Sciatic nerve (tissue), 2 donors: Measurements from ENCODE around the gene BARX2. TPM values are rescaled to one million over a fixed set of nuclear protein-coding genes. Genes with fewer than 3 reads are reported as not detected.

ENCODE experiments used
- ATAC-seq: fragments of 200-7000 bp; cut with Tn5 transposase; one replicate; pipeline ENCODE4 v1.9.1; 2020; ENCODE audit warnings: mild to moderate bottlenecking, moderate library complexity
- DNase-seq: peaks from one replicate; pipeline ENCODE4 v3.0.0-alpha.2; 2020; ENCODE audit warnings: low spot score
- intact Hi-C: fragments of 100-400 bp; cut with DNase I; formaldehyde crosslinking; loops from one replicate; pipeline ENCODE4 v1.14.2; 2022
- total RNA-seq: library from RNA; stranded (reverse); fragmentation: NEBNext Ultra II Directional; extraction: Animal tissue kit (Norgen Biotek cat#: 25700); gene quantifications from one replicate; pipeline ENCODE4 v1.2.1, GENCODE V29; 2021
- donor health status: DM: no; HTN: no; CAD: no.
- donor health status: DM: no; HTN: no; CAD: no.

BARX2 gene
- total RNA-seq, 1 donor from 2014 or later = not detected

GRCh38 chr11:129372609-129373488 is 2.8 kb upstream of the BARX2 start:
- intact Hi-C loops = no loop called here
- ATAC-seq = no peak
- no peak for DNase-seq

GRCh38 chr11:129373489-129373953 is 2.1 kb upstream of the BARX2 start:
- ATAC-seq (no peak), DNase-seq (no peak)
- intact Hi-C loops = no loop called here

- ATAC-seq = no peak
- intact Hi-C loops = no loop called here
- DNase-seq = no peak
Observed at GRCh38 chr11:129374081-129374992, 1.3 kb upstream of the BARX2 start.

- intact Hi-C loops = no loop called here
- ATAC-seq (no peak), DNase-seq (no peak)
Observed at GRCh38 chr11:129374993-129375750, 476 bp upstream of the BARX2 start.

GRCh38 chr11:129376658-129377341 is 1.2 kb downstream of the BARX2 start:
- intact Hi-C loops = no loop called here
- no peak for DNase-seq
- no peak for ATAC-seq

- no peak for ATAC-seq
- intact Hi-C loops = no loop called here
Observed at GRCh38 chr11:129377739-129378138, 2.1 kb downstream of the BARX2 start.

GRCh38 chr11:129380413-129380812 is 4.8 kb downstream of the BARX2 start:
- intact Hi-C loops = no loop called here
- no peak for DNase-seq

More at GRCh38 chr11:129377739-129378138, 2.1 kb downstream of the BARX2 start:
- no peak for DNase-seq

GRCh38 chr11:129382583-129382982 is 6.9 kb downstream of the BARX2 start:
- ATAC-seq = no peak
- DNase-seq = no peak
- intact Hi-C loops = no loop called here

More at GRCh38 chr11:129380413-129380812, 4.8 kb downstream of the BARX2 start:
- no peak for ATAC-seq

GRCh38 chr11:129383060-129383459 is 7.4 kb downstream of the BARX2 start:
- no peak for ATAC-seq
- intact Hi-C loops = no loop called here
- no peak for DNase-seq

GRCh38 chr11:129383502-129383901 is 7.9 kb downstream of the BARX2 start:
- DNase-seq (no peak), ATAC-seq (no peak)
- intact Hi-C loops = no loop called here

- intact Hi-C loops = no loop called here
- no peak for ATAC-seq
- no peak for DNase-seq
Observed at GRCh38 chr11:129384415-129384814, 8.8 kb downstream of the BARX2 start.

- no peak for DNase-seq
- intact Hi-C loops = no loop called here
- ATAC-seq = no peak
Observed at GRCh38 chr11:129385801-129386200, 10.2 kb downstream of the BARX2 start.

GRCh38 chr11:129386795-129387397 is 11.2 kb downstream of the BARX2 start:
- intact Hi-C loops = no loop called here
- DNase-seq = no peak

GRCh38 chr11:129387434-129387833 is 11.8 kb downstream of the BARX2 start:
- intact Hi-C loops = no loop called here
- ATAC-seq = no peak
- DNase-seq = no peak

More at GRCh38 chr11:129386795-129387397, 11.2 kb downstream of the BARX2 start:
- no peak for ATAC-seq

GRCh38 chr11:129388824-129389223 is 13.2 kb downstream of the BARX2 start:
- intact Hi-C loops = no loop called here
- no peak for DNase-seq
- no peak for ATAC-seq

- intact Hi-C loops = no loop called here
- DNase-seq = no peak
- no peak for ATAC-seq
Observed at GRCh38 chr11:129390303-129390821, 14.7 kb downstream of the BARX2 start.

- no peak for DNase-seq
Observed at GRCh38 chr11:129391360-129391759, 15.7 kb downstream of the BARX2 start.

GRCh38 chr11:129391821-129392220 is 16.2 kb downstream of the BARX2 start:
- intact Hi-C loops = no loop called here
- no peak for ATAC-seq

More at GRCh38 chr11:129391360-129391759, 15.7 kb downstream of the BARX2 start:
- intact Hi-C loops = no loop called here
- no peak for ATAC-seq

More at GRCh38 chr11:129391821-129392220, 16.2 kb downstream of the BARX2 start:
- no peak for DNase-seq
